CD4-positive, alpha-beta memory T cell (primary cell): ENCODE measurements around the gene SLBP. TPM values are rescaled to one million over a fixed set of nuclear protein-coding genes. Genes with fewer than 3 reads are reported as not detected.

Source experiments
- CTCF ChIA-PET: fragments of 350-600 bp; sonication (Branson Sonifier 250); formaldehyde crosslinking; loops from one replicate; lab custom pipeline; 2021; ENCODE audit warnings: inconsistent platforms; ENCODE audit not compliant: partially characterized antibody; lab: Charles Lee
- POLR2A ChIA-PET: fragments of 350-600 bp; sonication (Branson Sonifier 250); formaldehyde crosslinking; loops from one replicate; lab custom pipeline; 2021; ENCODE audit not compliant: partially characterized antibody; lab: Charles Lee
- DNase-seq, 5 donors: peaks; one replicate each; pipeline versions ENCODE4 v3.0.0 to v3.0.0-alpha.2; 2020 to 2022; ENCODE audit warnings: mixed read lengths in 1 of 5
- H3K27ac ChIP-seq: one replicate; pipeline ENCODE4 v1.7.0; 2013; ENCODE audit warnings: low read depth, low read length
- H3K27me3 ChIP-seq: 2 replicates; pipeline ENCODE4 v1.7.0; 2013; ENCODE audit warnings: mild to moderate bottlenecking, low read length, moderate library complexity; ENCODE audit not compliant: insufficient read depth
- H3K36me3 ChIP-seq: 2 replicates; pipeline ENCODE4 v1.7.0; 2013; ENCODE audit warnings: mild to moderate bottlenecking, low read length, moderate library complexity; ENCODE audit not compliant: insufficient read depth
- H3K4me1 ChIP-seq: 2 replicates; pipeline ENCODE4 v1.7.0; 2013; ENCODE audit warnings: mild to moderate bottlenecking, low read length, moderate library complexity; ENCODE audit not compliant: insufficient read depth
- H3K4me3 ChIP-seq, 2 donors: one replicate each; pipeline ENCODE4 v1.7.0; 2013; ENCODE audit warnings: low read length in 2 of 2, mild to moderate bottlenecking in 1 of 2
- H3K9me3 ChIP-seq, 2 donors: one replicate each; pipeline ENCODE4 v1.7.0; 2013; ENCODE audit warnings: low read length in 2 of 2, control low read depth in 1 of 2; ENCODE audit not compliant: control insufficient read depth in 1 of 2
- H3K27ac Mint-ChIP-seq, 7 donors: one replicate each; pipeline ENCODE4 v1.8.0; 2020 to 2021; ENCODE audit warnings: mixed read lengths in 7 of 7, mild to moderate bottlenecking in 6 of 7, inconsistent platforms in 3 of 7, moderate library complexity in 3 of 7
- H3K27me3 Mint-ChIP-seq, 2 donors: one replicate each; pipeline ENCODE4 v1.8.0; 2020 to 2021; ENCODE audit warnings: mixed read lengths in 2 of 2
- H3K36me3 Mint-ChIP-seq, 2 donors: one replicate each; pipeline ENCODE4 v1.8.0; 2020 to 2021; ENCODE audit warnings: mixed read lengths in 2 of 2, inconsistent platforms in 1 of 2, mild to moderate bottlenecking in 1 of 2
- H3K4me1 Mint-ChIP-seq, 4 donors: one replicate each; pipeline ENCODE4 v1.8.0; 2020 to 2021; ENCODE audit warnings: mixed read lengths in 4 of 4, mild to moderate bottlenecking in 1 of 4
- H3K4me3 Mint-ChIP-seq, 8 donors: one replicate each; pipeline ENCODE4 v1.8.0; 2020 to 2021; ENCODE audit warnings: mixed read lengths in 8 of 8, mild to moderate bottlenecking in 7 of 8, moderate library complexity in 6 of 8, inconsistent platforms in 3 of 8
- H3K9me3 Mint-ChIP-seq, 8 donors: one replicate each; pipeline ENCODE4 v1.8.0; 2020 to 2021; ENCODE audit warnings: mixed read lengths in 8 of 8, mild to moderate bottlenecking in 5 of 8, inconsistent platforms in 3 of 8, moderate library complexity in 1 of 8
- intact Hi-C: fragments of 100-400 bp; cut with micrococcal nuclease; formaldehyde crosslinking; loops from one replicate; pipeline ENCODE4 v1.15.1; 2023
- polyA plus RNA-seq, 2 donors: library from polyadenylated mRNA; unstranded; fragments of 300-500 nt; fragmentation: Illumina TruSeq; gene quantifications; one replicate each; pipeline ENCODE4 v1.2.3, GENCODE V29; 2021
- total RNA-seq, 2 experiments: library from RNA; stranded (reverse); gene quantifications; one replicate each; pipeline ENCODE4 v1.2.3, GENCODE V29; 2021

The SLBP gene
- total and polyA plus RNA-seq, 4 experiments from 2014 or later = 41.8 to 71.6 (median 58.0) TPM

DNA sequence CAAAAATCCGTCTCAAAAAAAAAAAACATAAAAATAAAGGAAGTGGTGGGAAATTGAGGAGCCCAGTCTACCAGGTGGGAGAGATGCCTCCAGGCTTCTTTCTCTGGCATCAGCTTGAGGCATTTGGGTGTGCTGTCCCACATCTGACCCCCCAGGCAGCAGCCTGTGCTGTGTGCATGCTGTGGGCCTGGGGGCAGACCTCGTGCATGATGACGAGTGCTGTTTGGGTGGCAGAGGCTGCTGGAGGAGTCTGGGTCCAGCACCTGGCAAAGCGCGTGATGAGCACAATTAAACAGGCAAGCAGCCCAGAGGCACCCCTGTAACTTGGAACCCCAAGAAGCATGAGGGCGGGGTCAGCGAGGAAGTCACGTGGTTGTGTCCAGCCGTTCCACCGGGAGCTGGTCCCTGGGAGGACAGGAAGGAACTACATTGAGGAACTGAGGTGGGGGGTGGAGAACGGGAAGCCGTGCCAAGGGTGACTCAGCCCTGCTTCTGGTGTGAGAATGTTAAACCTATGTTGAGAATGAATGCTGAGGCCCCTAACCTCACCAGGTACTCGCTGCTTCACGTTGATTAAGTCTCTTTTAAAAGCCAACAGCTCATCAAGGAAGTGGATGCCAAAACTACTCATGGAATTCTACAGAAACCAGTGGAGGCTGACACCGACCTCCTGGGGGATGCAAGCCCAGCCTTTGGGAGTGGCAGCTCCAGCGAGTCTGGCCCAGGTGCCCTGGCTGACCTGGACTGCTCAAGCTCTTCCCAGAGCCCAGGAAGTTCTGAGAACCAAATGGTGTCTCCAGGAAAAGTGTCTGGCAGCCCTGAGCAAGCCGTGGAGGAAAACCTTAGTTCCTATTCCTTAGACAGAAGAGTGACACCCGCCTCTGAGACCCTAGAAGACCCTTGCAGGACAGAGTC lies 15.3 kb upstream of the SLBP start:
- Mint-ChIP-seq H3K4me1 (peaks cover 32 to 85% (median 48%) of the 10 kb centered on the region in 4 donors), H3K27me3 (no peaks in the 10 kb centered on the region), H3K9me3 (peaks cover 0 to 5% (median 0%) of the 10 kb centered on the region in 8 donors), H3K36me3 (peaks cover 30 to 54% of the 10 kb centered on the region in 2 donors), H3K4me3 (no peak overlapping the region), H3K27ac (peak overlapping the region in 3 of 7 donors; percentile 16 to 41 (median 29))
- no peak overlapping the region for H3K27ac ChIP-seq
- H3K4me1 ChIP-seq = peaks cover 71% of the 10 kb centered on the region
- intact Hi-C loops = loop anchor here (2.0 to 10.0 kb wide), 2 partner anchors 15 to 687 kb away; partner anchors contain the start of genes CFAP99, SLBP and ZFYVE28
- H3K4me3 ChIP-seq = no peak overlapping the region
- ChIA-PET POLR2A (interaction anchor here (0.6 to 7.3 kb wide), 3 partner anchors 9 to 34 kb away, joined by 5 to 196 read pairs (median 5); partner anchors contain the start of gene SLBP), CTCF (interaction anchor here (1.0 to 18.0 kb wide), 8 partner anchors 15 to 161 kb away, joined by 3 to 591 read pairs (median 4); partner anchors contain the start of gene SLBP)
- peak in 1 of 5 donors; percentile 35 for DNase-seq
- peaks cover 48% of the 10 kb centered on the region for H3K36me3 ChIP-seq
- no peaks in the 10 kb centered on the region for H3K9me3 ChIP-seq
- H3K27me3 ChIP-seq = no peaks in the 10 kb centered on the region

DNA sequence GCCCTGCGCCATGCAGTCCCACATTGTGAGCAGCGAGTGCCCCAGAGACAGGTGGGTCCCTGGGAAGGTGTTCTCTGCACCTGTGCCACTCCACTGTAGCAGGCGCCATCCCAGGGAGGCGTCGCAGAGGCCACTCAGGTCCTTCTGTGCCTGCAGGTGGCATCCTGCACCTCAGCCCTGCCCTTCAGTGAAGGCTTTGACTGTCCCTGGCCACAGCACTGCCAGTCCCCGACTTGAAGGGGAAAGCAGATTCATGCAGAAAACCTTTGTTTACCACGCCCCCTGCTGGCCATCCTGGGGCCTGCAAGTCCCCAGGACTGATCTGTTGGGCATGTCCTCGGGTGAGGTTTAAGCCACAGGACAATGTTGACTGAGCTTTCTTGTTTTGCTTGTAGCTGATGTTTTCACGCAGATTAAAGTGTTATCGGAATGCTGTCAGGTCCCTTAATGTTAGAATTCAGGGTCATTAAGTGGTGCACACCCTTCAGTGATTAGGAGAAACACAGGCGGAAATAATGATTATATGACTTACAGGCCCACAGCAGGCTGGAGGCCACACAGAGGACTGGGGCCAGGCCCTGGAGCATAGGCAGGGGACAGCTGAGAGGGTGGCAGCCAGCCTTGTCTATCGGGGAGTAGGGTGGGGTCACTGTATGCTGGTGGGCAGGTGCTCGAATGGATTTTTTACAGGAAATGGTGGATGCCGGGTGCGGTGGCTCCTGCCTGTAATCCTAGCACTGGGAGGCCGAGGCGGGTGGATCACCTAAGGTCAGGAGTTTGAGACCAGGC lies 14.2 kb upstream of the SLBP start:
- peaks cover 79% of the 10 kb centered on the region for H3K4me1 ChIP-seq
- Mint-ChIP-seq H3K36me3 (peaks cover 30 to 50% of the 10 kb centered on the region in 2 donors), H3K4me3 (peak overlapping the region in 7 of 8 donors; percentile 36 to 76 (median 59)), H3K4me1 (peaks cover 38 to 87% (median 56%) of the 10 kb centered on the region in 4 donors), H3K27ac (peak overlapping the region; percentile 54 to 89 (median 82)), H3K27me3 (no peaks in the 10 kb centered on the region), H3K9me3 (peaks cover 0 to 5% (median 0%) of the 10 kb centered on the region in 8 donors)
- no peak overlapping the region for H3K27ac ChIP-seq
- ChIA-PET POLR2A (interaction anchor here (0.7 to 8.8 kb wide), 3 partner anchors 13 to 33 kb away, joined by 3 to 196 read pairs (median 128); partner anchors contain the start of gene SLBP), CTCF (interaction anchor here (0.5 to 18.0 kb wide), 12 partner anchors 14 to 1229 kb away, joined by 3 to 591 read pairs (median 4); partner anchors contain the start of gene SLBP)
- H3K4me3 ChIP-seq = no peak overlapping the region
- DNase-seq = peak; percentile 81 to 88 (median 85)
- no peaks in the 10 kb centered on the region for H3K9me3 ChIP-seq
- H3K36me3 ChIP-seq = peaks cover 44% of the 10 kb centered on the region
- intact Hi-C loops = loop anchor here (1.0 to 10.0 kb wide), 3 partner anchors 14 to 688 kb away; partner anchors contain the start of genes CFAP99, SLBP and ZFYVE28
- no peaks in the 10 kb centered on the region for H3K27me3 ChIP-seq

DNA sequence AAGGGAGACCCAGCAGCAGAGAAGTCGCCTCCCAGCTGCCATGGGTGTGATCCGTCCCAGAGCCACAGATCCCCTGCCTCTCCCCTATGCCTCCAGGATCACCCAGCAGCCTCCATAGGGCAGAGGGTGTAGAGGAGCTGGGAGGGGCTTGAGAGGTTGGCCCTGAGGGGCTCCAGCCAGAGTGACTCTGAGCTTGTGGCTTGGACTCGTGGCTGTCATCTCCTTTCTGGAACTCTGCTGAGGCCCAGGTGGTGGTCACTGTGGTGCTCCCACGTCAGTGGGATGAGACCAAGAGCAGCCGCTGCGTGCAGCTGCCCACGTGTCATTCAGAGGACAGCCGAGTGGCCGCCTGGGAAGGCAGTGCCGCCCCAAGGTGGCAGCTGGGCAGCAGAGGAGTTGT lies 13.4 kb upstream of the SLBP start:
- H3K4me1 Mint-ChIP-seq = peaks cover 38 to 78% (median 58%) of the 10 kb centered on the region in 4 donors

DNA sequence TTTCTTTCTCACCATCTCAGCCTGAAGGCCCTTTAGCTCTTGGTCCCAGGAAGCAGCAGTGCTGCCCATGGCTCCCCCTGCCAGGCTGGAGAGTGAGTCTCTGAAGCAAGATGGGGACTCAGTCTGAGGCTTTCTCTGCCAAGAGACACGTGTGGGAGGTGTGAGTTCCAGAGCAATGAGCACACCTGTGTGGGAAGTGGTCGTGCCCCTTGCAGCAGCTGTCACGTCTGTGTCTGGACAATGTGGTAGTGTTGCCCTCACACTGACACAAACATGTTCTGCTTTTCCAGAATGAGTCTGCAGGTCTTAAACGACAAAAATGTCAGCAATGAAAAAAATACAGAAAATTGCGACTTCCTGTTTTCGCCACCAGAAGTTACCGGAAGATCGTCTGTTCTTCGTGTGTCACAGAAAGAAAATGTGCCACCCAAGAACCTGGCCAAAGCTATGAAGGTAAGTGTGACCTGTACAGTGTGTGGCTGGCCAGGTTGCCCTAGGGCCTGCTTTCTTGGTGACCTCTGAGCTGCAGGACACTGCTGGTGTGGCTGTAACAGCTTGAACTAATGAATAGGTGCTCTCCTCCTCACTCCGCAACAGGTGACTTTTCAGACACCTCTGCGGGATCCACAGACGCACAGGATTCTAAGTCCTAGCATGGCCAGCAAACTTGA lies 11.1 kb upstream of the SLBP start:
- CTCF ChIA-PET = interaction anchor here (0.7 to 18.0 kb wide), 5 partner anchors 11 to 370 kb away, joined by 3 to 591 read pairs (median 7); partner anchors contain the start of gene SLBP

More for the DNA sequence above, 13.4 kb upstream of the SLBP start:
- DNase-seq = no peak
- no peaks in the 10 kb centered on the region for H3K27me3 ChIP-seq
- POLR2A ChIA-PET = interaction anchor here (0.7 to 8.8 kb wide), 3 partner anchors 13 to 32 kb away, joined by 3 to 196 read pairs (median 128); partner anchors contain the start of gene SLBP
- Mint-ChIP-seq H3K27me3 (no peaks in the 10 kb centered on the region), H3K27ac (peak overlapping the region in 5 of 7 donors; percentile 80 to 95 (median 84)), H3K4me3 (peak overlapping the region in 6 of 8 donors; percentile 45 to 92 (median 71)), H3K9me3 (peaks cover 0 to 5% (median 0%) of the 10 kb centered on the region in 8 donors), H3K36me3 (peaks cover 30 to 46% of the 10 kb centered on the region in 2 donors)
- H3K9me3 ChIP-seq = no peaks in the 10 kb centered on the region
- CTCF ChIA-PET = interaction anchor here (1.7 to 18.0 kb wide), 4 partner anchors 13 to 34 kb away, joined by 5 to 591 read pairs (median 11); partner anchors contain the start of gene SLBP
- H3K36me3 ChIP-seq = peaks cover 36% of the 10 kb centered on the region
- H3K4me1 ChIP-seq = peaks cover 74% of the 10 kb centered on the region
- no peak overlapping the region for H3K4me3 ChIP-seq
- intact Hi-C loops = loop anchor here (10.0 kb wide), 1 partner anchor 689 kb away; the partner anchor contains the start of genes CFAP99 and ZFYVE28
- peak overlapping the region; percentile 28 for H3K27ac ChIP-seq

DNA sequence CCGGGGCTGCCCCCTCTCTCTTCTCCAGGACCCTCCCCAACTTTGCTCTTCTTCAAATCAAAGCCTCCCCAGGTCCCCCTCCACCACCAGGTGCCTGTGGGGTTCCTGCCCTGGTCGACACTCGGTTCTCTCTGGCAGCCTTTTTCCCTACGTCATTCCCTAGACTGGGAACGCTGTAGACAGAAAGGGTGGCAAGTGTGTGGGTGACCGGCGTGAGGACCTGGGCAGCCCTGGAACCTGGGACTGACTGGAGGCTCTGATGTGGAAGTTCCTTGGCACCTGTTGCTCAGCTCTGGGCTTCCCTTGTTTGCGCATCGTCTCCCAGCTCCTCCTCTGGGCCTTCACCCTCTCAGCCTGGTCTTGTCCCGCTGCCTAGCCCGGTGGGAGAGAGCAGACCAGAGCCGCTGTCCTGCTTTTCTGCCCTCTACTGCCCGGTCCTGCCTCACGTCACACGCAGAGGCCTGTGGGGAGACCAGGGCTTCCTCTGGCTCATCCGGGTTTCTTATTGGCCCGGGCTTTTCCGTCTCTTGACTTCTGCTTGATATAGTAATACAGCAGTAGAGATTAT lies 10.5 kb upstream of the SLBP start:
- intact Hi-C loops = loop anchor here (10.0 kb wide), 1 partner anchor 692 kb away; the partner anchor contains the start of genes CFAP99 and ZFYVE28
- Mint-ChIP-seq H3K27ac (peak overlapping the region; percentile 95 to 99 (median 98)), H3K27me3 (no peaks in the 10 kb centered on the region), H3K36me3 (peaks cover 19 to 30% of the 10 kb centered on the region in 2 donors), H3K9me3 (peaks cover 0 to 8% (median 0%) of the 10 kb centered on the region in 8 donors), H3K4me3 (peak overlapping the region; percentile 87 to 94 (median 90)), H3K4me1 (peaks cover 39 to 75% (median 54%) of the 10 kb centered on the region in 4 donors)
- CTCF ChIA-PET = interaction anchor here (0.7 to 18.0 kb wide), 4 partner anchors 11 to 370 kb away, joined by 3 to 591 read pairs (median 8); partner anchors contain the start of gene SLBP
- Histone ChIP-seq H3K9me3 (no peaks in the 10 kb centered on the region), H3K4me1 (peaks cover 69% of the 10 kb centered on the region), H3K36me3 (peaks cover 14% of the 10 kb centered on the region), H3K4me3 (peak overlapping the region; percentile 52 to 69), H3K27me3 (no peaks in the 10 kb centered on the region), H3K27ac (peak overlapping the region; percentile 66)
- POLR2A ChIA-PET = interaction anchor here (0.6 to 8.8 kb wide), 11 partner anchors 10 to 696 kb away, joined by 3 to 196 read pairs (median 6); partner anchors contain the start of genes CFAP99, FAM53A, LETM1 and MAEA
- no peak for DNase-seq

More for the DNA sequence above, 11.1 kb upstream of the SLBP start:
- Mint-ChIP-seq H3K9me3 (peaks cover 0 to 6% (median 0%) of the 10 kb centered on the region in 8 donors), H3K4me1 (peaks cover 39 to 79% (median 54%) of the 10 kb centered on the region in 4 donors), H3K36me3 (peaks cover 22 to 34% of the 10 kb centered on the region in 2 donors), H3K27ac (peak overlapping the region; percentile 95 to 99 (median 98)), H3K4me3 (peak overlapping the region; percentile 87 to 94 (median 90)), H3K27me3 (no peaks in the 10 kb centered on the region)
- peak; percentile 64 to 76 (median 71) for DNase-seq
- peaks cover 69% of the 10 kb centered on the region for H3K4me1 ChIP-seq
- H3K27ac ChIP-seq = peak overlapping the region; percentile 66
- intact Hi-C loops = loop anchor here (10.0 kb wide), 1 partner anchor 692 kb away; the partner anchor contains the start of genes CFAP99 and ZFYVE28
- POLR2A ChIA-PET = interaction anchor here (0.6 to 8.8 kb wide), 13 partner anchors 10 to 696 kb away, joined by 3 to 196 read pairs (median 4); partner anchors contain the start of genes CFAP99, FAM53A, LETM1 and MAEA
- no peaks in the 10 kb centered on the region for H3K9me3 ChIP-seq
- no peaks in the 10 kb centered on the region for H3K27me3 ChIP-seq
- H3K36me3 ChIP-seq = peaks cover 21% of the 10 kb centered on the region
- H3K4me3 ChIP-seq = peak overlapping the region; percentile 52 to 69
